HepG2 (cell line): ENCODE results near the gene WWC2. TPM values are rescaled to one million over a fixed set of nuclear protein-coding genes. Genes with fewer than 3 reads are reported as not detected.
A peak's percentile ranks its signal among the peaks of the same experiment; 100 is the strongest.

Source experiments
- ATAC-seq: fragments of 200-7000 bp; cut with Tn5 transposase; 3 replicates; pipeline ENCODE4 v1.9.1; 2020; ENCODE audit warnings: mild to moderate bottlenecking, moderate library complexity
- BruUV-seq: library from RNA; stranded (reverse); fragments of 400-500 nt; replicated peaks from 2 replicates; lab custom pipeline; 2021; lab: Mats Ljungman, UMichigan
- CTCF ChIA-PET: fragments of 300-600 bp; formaldehyde crosslinking; extraction: SDS; loops from one replicate; lab custom pipeline; 2021; ENCODE audit warnings: low total read pairs, inconsistent platforms, low intra/inter-chr PET ratio; lab: Yijun Ruan, JAX
- POLR2A ChIA-PET: fragments of 350-600 bp; sonication (Branson Sonifier 250); formaldehyde crosslinking; loops from one replicate; lab custom pipeline; 2020; ENCODE audit warnings: antibody characterized with exemption, inconsistent platforms; lab: Yijun Ruan, JAX
- DNase-seq: peaks from one replicate; pipeline ENCODE4 v3.0.0-alpha.2; 2015; ENCODE audit warnings: low spot score
- FAIRE-seq: peaks from 3 replicates; lab custom pipeline; 2011; peaks lifted over from hg19 to GRCh38; lab: Jason Lieb, UNC
- H2AFZ ChIP-seq: one replicate; pipeline ENCODE4 v1.6.1; 2011; ENCODE audit warnings: low read length, inconsistent platforms
- H3K27ac ChIP-seq: fragments of 300-600 bp; 3 replicates; pipeline ENCODE4 v1.8.0; 2011; ENCODE audit warnings: mixed run types, mild to moderate bottlenecking, mixed read lengths, low read length, inconsistent platforms; ENCODE audit not compliant: insufficient read depth; ENCODE audit errors: extremely low read length
- H3K27me3 ChIP-seq, 2 experiments: fragments of 200-600 bp in 1 of 2; 2 replicates in 1 of 2; 3 replicates in 1 of 2; pipeline versions ENCODE4 v1.6.0 to v1.8.0; 2011; ENCODE audit warnings: low read length in 2 of 2, mild to moderate bottlenecking in 2 of 2, moderate library complexity in 2 of 2, inconsistent platforms in 1 of 2; ENCODE audit not compliant: insufficient read depth in 2 of 2, control insufficient read depth in 1 of 2
- H3K36me3 ChIP-seq, 2 experiments: fragments of 200-600 bp in 1 of 2; replicated peaks in 1 of 2; 2 replicates in 1 of 2; 3 replicates in 1 of 2; pipeline versions ENCODE4 v1.5.1 to v1.8.0; 2011; ENCODE audit warnings: low read length in 2 of 2, inconsistent platforms in 1 of 2; ENCODE audit not compliant: insufficient read depth in 2 of 2, control insufficient read depth in 1 of 2
- H3K4me1 ChIP-seq: 2 replicates; pipeline ENCODE4 v1.5.1; 2012; ENCODE audit warnings: low read length, inconsistent platforms; ENCODE audit not compliant: insufficient read depth
- H3K4me2 ChIP-seq: 2 replicates; pipeline ENCODE4 v1.6.0; 2011; ENCODE audit warnings: low read depth, low read length, inconsistent platforms
- H3K4me3 ChIP-seq, 3 experiments: fragments of 200-600 bp in 1 of 3; sonication (generic), shearing (Covaris generic) in 1 of 3; replicated peaks in 1 of 3; 2 replicates each; pipeline ENCODE4 v1.5.1; 2011 to 2016; ENCODE audit warnings: low read length in 3 of 3, inconsistent platforms in 2 of 3, low read depth in 2 of 3, mild to moderate bottlenecking in 2 of 3, control low read depth in 1 of 3, mixed read lengths in 1 of 3; ENCODE audit not compliant: insufficient read depth in 1 of 3
- H3K79me2 ChIP-seq: one replicate; pipeline ENCODE4 v1.6.1; 2011; ENCODE audit warnings: low read length, inconsistent platforms; ENCODE audit not compliant: insufficient read depth
- H3K9ac ChIP-seq: 2 replicates; pipeline ENCODE4 v1.6.0; 2011; ENCODE audit warnings: mild to moderate bottlenecking, low read depth, low read length, inconsistent platforms; ENCODE audit not compliant: insufficient read depth
- H3K9me3 ChIP-seq: 2 replicates; pipeline ENCODE4 v1.5.1; 2012; ENCODE audit warnings: mild to moderate bottlenecking, low read length
- H4K20me1 ChIP-seq: 2 replicates; pipeline ENCODE4 v1.6.0; 2011; ENCODE audit warnings: inconsistent platforms, mild to moderate bottlenecking, low read length, moderate library complexity; ENCODE audit not compliant: insufficient read depth
- CTCF ChIP-seq: sonication (generic); formaldehyde crosslinking; IDR thresholded peaks from 2 replicates; pipeline ENCODE4 v1.5.0; 2020; ENCODE audit warnings: mild to moderate bottlenecking, missing genetic modification reagents, moderate library complexity
- ERF ChIP-seq: IDR thresholded peaks from 2 replicates; pipeline ENCODE4 v1.6.1; 2018; ENCODE audit warnings: missing biosample characterization, missing genetic modification reagents
- HNRNPK ChIP-seq: fragments of 200-400 bp; formaldehyde crosslinking; IDR thresholded peaks from 2 replicates; pipeline ENCODE4 v1.6.1; 2018; ENCODE audit warnings: low read length, low read depth, moderate library complexity, mild to moderate bottlenecking; ENCODE audit not compliant: poor library complexity, severe bottlenecking
- JUN ChIP-seq: sonication (generic); formaldehyde crosslinking; IDR thresholded peaks from 2 replicates; pipeline ENCODE4 v1.4.0; 2020; ENCODE audit warnings: mild to moderate bottlenecking, missing genetic modification reagents
- MAFG ChIP-seq: sonication (generic); formaldehyde crosslinking; IDR thresholded peaks from 2 replicates; pipeline ENCODE4 v1.5.1; 2020; ENCODE audit warnings: mild to moderate bottlenecking, missing genetic modification reagents
- MAX ChIP-seq: IDR thresholded peaks from 2 replicates; pipeline ENCODE4 v1.6.1; 2012; ENCODE audit warnings: inconsistent platforms
- MIER3 ChIP-seq: IDR thresholded peaks from 2 replicates; pipeline ENCODE4 v1.6.1; 2016; ENCODE audit warnings: missing compliant biosample characterization, borderline replicate concordance
- MXD1 ChIP-seq: sonication (generic); formaldehyde crosslinking; IDR thresholded peaks from 2 replicates; pipeline ENCODE4 v1.4.0; 2020; ENCODE audit warnings: mild to moderate bottlenecking, missing genetic modification reagents
- MYNN ChIP-seq: sonication (generic); formaldehyde crosslinking; IDR thresholded peaks from 2 replicates; pipeline ENCODE4 v1.4.0; 2020; ENCODE audit warnings: mild to moderate bottlenecking, low read depth, missing genetic modification reagents
- TAF1 ChIP-seq: sonication (generic); formaldehyde crosslinking; IDR thresholded peaks from 2 replicates; pipeline ENCODE4 v1.4.0; 2020; ENCODE audit warnings: missing genetic modification reagents
- ZBTB20 ChIP-seq: sonication (generic); formaldehyde crosslinking; IDR thresholded peaks from 2 replicates; pipeline ENCODE4 v1.8.1; 2023; ENCODE audit warnings: missing genetic modification reagents, low read depth, mild to moderate bottlenecking, borderline replicate concordance
- ZNF329 ChIP-seq: sonication (generic); formaldehyde crosslinking; IDR thresholded peaks from 2 replicates; pipeline ENCODE4 v1.9.0; 2021; ENCODE audit warnings: low read depth, mild to moderate bottlenecking, missing genetic modification reagents
- ZNF407 ChIP-seq: sonication (generic); formaldehyde crosslinking; IDR thresholded peaks from one replicate; pipeline ENCODE4 v1.5.1; 2020; ENCODE audit warnings: mild to moderate bottlenecking, missing genetic modification reagents; ENCODE audit errors: not compliant biosample characterization
- ZNF644 ChIP-seq: IDR thresholded peaks from 2 replicates; pipeline ENCODE4 v1.6.1; 2016; ENCODE audit warnings: low read depth
- WGBS: methylation state at CpG from one replicate; pipeline ENCODE4 v1.1.6; 2017; ENCODE audit warnings: low lambda C conversion rate; 5-methylcytosine and 5-hydroxymethylcytosine counted together
- in situ Hi-C: cut with HindIII; loops from 2 replicates; pipeline ENCODE4 v1.10.0; 2017; ENCODE audit warnings: low pct_unique_long_range_greater_than_20kb; ENCODE audit not compliant: extremely low pct_ligation_motif_present
- intact Hi-C: fragments of 100-400 bp; cut with micrococcal nuclease; formaldehyde crosslinking; loops from one replicate; pipeline ENCODE4 v1.10.0; 2022; ENCODE audit not compliant: unreplicated experiment
- polyA plus RNA-seq, 8 experiments: library from polyadenylated mRNA; depleted of rRNA in 3 of 8; stranded (reverse) in 7 of 8; unstranded in 1 of 8; fragments of >200 nt; fragmentation: Illumina TruSeq in 4 of 8; extraction: Trizol in 4 of 8; gene quantifications; 2 replicates each; pipeline versions ENCODE4 v1.2.1 to v1.2.3, GENCODE V29; 2011 to 2016; ENCODE audit warnings: low read depth in 4 of 8, missing spikeins in 1 of 8, mixed read lengths in 1 of 8; ENCODE audit not compliant: insufficient read depth in 1 of 8
- total RNA-seq, 5 experiments: library from RNA; depleted of rRNA; stranded (reverse); fragments of >200 nt; fragmentation: Illumina TruSeq; extraction: Trizol; gene quantifications; 2 replicates each; pipeline ENCODE4 v1.2.3, GENCODE V29; 2016; ENCODE audit warnings: low read depth in 1 of 5

The WWC2 gene
- total and polyA plus RNA-seq, 2 of the 13 experiments (the other 11 are each of a cell fraction or from before 2014, with no cell fraction given), result 40.0 to 50.1 TPM

- WGBS, result 66% methylated on average over 9 of the region's 9 CpGs
- no peaks in the 10 kb centered on the region for H3K9me3 ChIP-seq
- no TSS peak for BruUV-seq
- H3K27me3 ChIP-seq, result no peaks in the 10 kb centered on the region
- peak overlapping the region; percentile 44 for H3K27ac ChIP-seq
- DNase-seq (peak; percentile 77), FAIRE-seq (no peak), ATAC-seq (peak; percentile 83)
- no peak overlapping the region for H3K4me3 ChIP-seq
- peaks cover 66% of the 10 kb centered on the region for H4K20me1 ChIP-seq
- no peak overlapping the region for H2AFZ ChIP-seq
- intact Hi-C loops, result loop anchor here (2.0 kb wide), 1 partner anchor 39 kb away; no protein-coding TSS in a partner anchor
- POLR2A ChIA-PET, result no interaction called here
- peaks cover 68% of the 10 kb centered on the region for H3K4me1 ChIP-seq
- H3K4me2 ChIP-seq, result no peak overlapping the region
- peaks cover 0 to 1% of the 10 kb centered on the region in 2 experiments; a peak in 3 of 5 replicates for H3K36me3 ChIP-seq
- H3K79me2 ChIP-seq, result peaks cover 97% of the 10 kb centered on the region
- CTCF ChIA-PET, result no interaction called here
- no peak overlapping the region for H3K9ac ChIP-seq
- in situ Hi-C loops, result no loop called here
- no peak for TF ChIP-seq ZNF407 (CRISPR knock-in tag)
- TF ChIP-seq ERF (CRISPR knock-in tag), result no peak
- TF ChIP-seq MYNN, result no peak
- no peak for TF ChIP-seq MIER3 (CRISPR knock-in tag)
- no peak for TF ChIP-seq MXD1
- TF ChIP-seq MAX, result no peak
- TF ChIP-seq JUN (CRISPR knock-in tag), result no peak
- TF ChIP-seq ZNF644 (CRISPR knock-in tag), result no peak
- TF ChIP-seq ZBTB20 (CRISPR knock-in tag), result peak; percentile 44; the same call in 1 of the 2 replicates
- no peak for TF ChIP-seq ZNF329 (CRISPR knock-in tag)
- no peak for TF ChIP-seq CTCF
- TF ChIP-seq MAFG (CRISPR knock-in tag), result no peak
- no peak for TF ChIP-seq HNRNPK
- no peak for TF ChIP-seq TAF1 (CRISPR knock-in tag)
Observed at GRCh38 chr4:183139972-183140570, 41.0 kb downstream of the WWC2 start.
